WTC11 (cell line): ENCODE measurements around the gene PLXNB1. TPM values are rescaled to one million over a fixed set of nuclear protein-coding genes. Genes with fewer than 3 reads are reported as not detected.
"Not testable (repeated sequence)": the region's sequence is repeated elsewhere in the genome, so short reads cannot be mapped to it uniquely, and the experiment has no call there.

ENCODE experiments used
- ATAC-seq: fragments of 200-7000 bp; cut with Tn5 transposase; 2 replicates; pipeline ENCODE4 v1.10.0; 2021; ENCODE audit warnings: mild to moderate bottlenecking, moderate library complexity
- CTCF ChIA-PET: fragments of 300-600 bp; sonication (Branson Sonifier 250); formaldehyde crosslinking; loops from one replicate; lab custom pipeline; 2021; ENCODE audit warnings: antibody characterized with exemption; lab: Charles Lee
- POLR2A ChIA-PET: fragments of 350-600 bp; sonication (Branson Sonifier 250); formaldehyde crosslinking; loops from one replicate; lab custom pipeline; 2021; ENCODE audit warnings: antibody characterized with exemption; lab: Charles Lee
- DNase-seq: peaks from one replicate; pipeline ENCODE4 v3.0.0; 2021; ENCODE audit warnings: low spot score
- H3K27ac Mint-ChIP-seq: 2 replicates; pipeline ENCODE4 v1.8.0; 2021; ENCODE audit warnings: mixed read lengths
- H3K27me3 Mint-ChIP-seq: 2 replicates; pipeline ENCODE4 v1.8.0; 2021; ENCODE audit warnings: low read depth, mild to moderate bottlenecking, moderate library complexity, mixed read lengths
- H3K36me3 Mint-ChIP-seq: 2 replicates; pipeline ENCODE4 v1.8.0; 2021; ENCODE audit warnings: mixed read lengths
- H3K4me1 Mint-ChIP-seq: 2 replicates; pipeline ENCODE4 v1.8.0; 2022; ENCODE audit warnings: mixed read lengths
- H3K4me3 Mint-ChIP-seq: 2 replicates; pipeline ENCODE4 v1.8.0; 2021; ENCODE audit warnings: mild to moderate bottlenecking, moderate library complexity, mixed read lengths
- H3K9me3 Mint-ChIP-seq: 2 replicates; pipeline ENCODE4 v1.8.0; 2021; ENCODE audit warnings: mixed read lengths
- ARID4B ChIP-seq: sonication (generic); formaldehyde crosslinking; IDR thresholded peaks from 2 replicates; pipeline ENCODE4 v1.8.0; 2023; ENCODE audit warnings: missing genetic modification reagents, mild to moderate bottlenecking, borderline replicate concordance
- ETV6 ChIP-seq: sonication (generic); formaldehyde crosslinking; IDR thresholded peaks from 2 replicates; pipeline ENCODE4 v1.8.1; 2022; ENCODE audit warnings: mild to moderate bottlenecking, missing genetic modification reagents
- GTF2I ChIP-seq: fragments of 250-450 bp; sonication (Bioruptor Pico); conservative IDR thresholded peaks from 2 replicates; pipeline ENCODE4 v1.4.0; 2021; ENCODE audit warnings: mild to moderate bottlenecking
- HMGA2 ChIP-seq: fragments of 250-450 bp; sonication (Bioruptor Pico); IDR thresholded peaks from 2 replicates; pipeline ENCODE4 v1.4.0; 2021; ENCODE audit warnings: mild to moderate bottlenecking, moderate library complexity
- JUN ChIP-seq: sonication (generic); formaldehyde crosslinking; IDR thresholded peaks from 2 replicates; pipeline ENCODE4 v1.8.0; 2023; ENCODE audit warnings: mild to moderate bottlenecking, missing genetic modification reagents
- NFATC4 ChIP-seq: fragments of 250-450 bp; sonication (Bioruptor Pico); IDR thresholded peaks from 2 replicates; pipeline ENCODE4 v1.9.0; 2021; ENCODE audit warnings: mild to moderate bottlenecking
- NFE2L1 ChIP-seq: sonication (generic); formaldehyde crosslinking; IDR thresholded peaks from 2 replicates; pipeline ENCODE4 v1.8.1; 2023; ENCODE audit warnings: missing genetic modification reagents
- SMAD3 ChIP-seq: sonication (generic); formaldehyde crosslinking; IDR thresholded peaks from 2 replicates; pipeline ENCODE4 v1.8.0; 2022; ENCODE audit warnings: missing genetic modification reagents, mild to moderate bottlenecking, borderline replicate concordance
- TCF7 ChIP-seq: sonication (generic); formaldehyde crosslinking; IDR thresholded peaks from 2 replicates; pipeline ENCODE4 v1.8.0; 2022; ENCODE audit warnings: mild to moderate bottlenecking, low read depth, missing genetic modification reagents, moderate library complexity
- ZNF121 ChIP-seq: sonication (generic); formaldehyde crosslinking; IDR thresholded peaks from 2 replicates; pipeline ENCODE4 v1.8.0; 2023; ENCODE audit warnings: missing genetic modification reagents
- ZNF232 ChIP-seq: sonication (generic); formaldehyde crosslinking; IDR thresholded peaks from 2 replicates; pipeline ENCODE4 v1.8.0; 2022; ENCODE audit warnings: mild to moderate bottlenecking, missing genetic modification reagents
- ZNF423 ChIP-seq: fragments of 250-450 bp; sonication (Bioruptor Pico); IDR thresholded peaks from 2 replicates; pipeline ENCODE4 v2.1.2; 2022; ENCODE audit warnings: mild to moderate bottlenecking, moderate library complexity
- total RNA-seq: library from RNA; stranded (reverse); gene quantifications from 3 replicates; pipeline ENCODE4 v1.2.3, GENCODE V29; 2021
- TF ChIP-seq, protein P1 (sequence below): sonication (generic); formaldehyde crosslinking; IDR thresholded peaks from 2 replicates; pipeline ENCODE4 v1.8.0; 2022; ENCODE audit warnings: mild to moderate bottlenecking, missing genetic modification reagents
- TF ChIP-seq, protein P2 (sequence below): sonication (generic); formaldehyde crosslinking; IDR thresholded peaks from 2 replicates; pipeline ENCODE4 v1.8.1; 2023; ENCODE audit warnings: mild to moderate bottlenecking, missing genetic modification reagents, borderline replicate concordance
- TF ChIP-seq, protein P3 (sequence below): sonication (generic); formaldehyde crosslinking; IDR thresholded peaks from 2 replicates; pipeline ENCODE4 v1.8.0; 2023; ENCODE audit warnings: mild to moderate bottlenecking, missing genetic modification reagents

The PLXNB1 gene
- total RNA-seq, 1 experiment from 2014 or later, result 143 TPM

- TF ChIP-seq SMAD3 (CRISPR knock-in tag) (peak; percentile 54; the same call in 1 of the 2 replicates), NFATC4 (no peak), JUN (CRISPR knock-in tag) (no peak), ARID4B (CRISPR knock-in tag) (peak; percentile 45; the same call in 1 of the 2 replicates), TCF7 (CRISPR knock-in tag) (no peak), ZNF232 (CRISPR knock-in tag) (no peak), NFE2L1 (CRISPR knock-in tag) (peak; percentile 62), ZNF423 (CRISPR knock-in tag) (peak; percentile 29; the same call in 1 of the 2 replicates), ZNF121 (CRISPR knock-in tag) (0 out of 2 replicates have a peak, but pooled peaks have one; percentile 69), ETV6 (peak; percentile 91)
- TF ChIP-seq, protein P1, sequence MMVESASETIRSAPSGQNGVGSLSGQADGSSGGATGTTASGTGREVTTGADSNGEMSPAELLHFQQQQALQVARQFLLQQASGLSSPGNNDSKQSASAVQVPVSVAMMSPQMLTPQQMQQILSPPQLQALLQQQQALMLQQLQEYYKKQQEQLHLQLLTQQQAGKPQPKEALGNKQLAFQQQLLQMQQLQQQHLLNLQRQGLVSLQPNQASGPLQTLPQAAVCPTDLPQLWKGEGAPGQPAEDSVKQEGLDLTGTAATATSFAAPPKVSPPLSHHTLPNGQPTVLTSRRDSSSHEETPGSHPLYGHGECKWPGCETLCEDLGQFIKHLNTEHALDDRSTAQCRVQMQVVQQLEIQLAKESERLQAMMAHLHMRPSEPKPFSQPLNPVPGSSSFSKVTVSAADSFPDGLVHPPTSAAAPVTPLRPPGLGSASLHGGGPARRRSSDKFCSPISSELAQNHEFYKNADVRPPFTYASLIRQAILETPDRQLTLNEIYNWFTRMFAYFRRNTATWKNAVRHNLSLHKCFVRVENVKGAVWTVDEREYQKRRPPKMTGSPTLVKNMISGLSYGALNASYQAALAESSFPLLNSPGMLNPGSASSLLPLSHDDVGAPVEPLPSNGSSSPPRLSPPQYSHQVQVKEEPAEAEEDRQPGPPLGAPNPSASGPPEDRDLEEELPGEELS, result peak; percentile 80; the same call in 1 of the 2 replicates
- TF ChIP-seq, protein P2, sequence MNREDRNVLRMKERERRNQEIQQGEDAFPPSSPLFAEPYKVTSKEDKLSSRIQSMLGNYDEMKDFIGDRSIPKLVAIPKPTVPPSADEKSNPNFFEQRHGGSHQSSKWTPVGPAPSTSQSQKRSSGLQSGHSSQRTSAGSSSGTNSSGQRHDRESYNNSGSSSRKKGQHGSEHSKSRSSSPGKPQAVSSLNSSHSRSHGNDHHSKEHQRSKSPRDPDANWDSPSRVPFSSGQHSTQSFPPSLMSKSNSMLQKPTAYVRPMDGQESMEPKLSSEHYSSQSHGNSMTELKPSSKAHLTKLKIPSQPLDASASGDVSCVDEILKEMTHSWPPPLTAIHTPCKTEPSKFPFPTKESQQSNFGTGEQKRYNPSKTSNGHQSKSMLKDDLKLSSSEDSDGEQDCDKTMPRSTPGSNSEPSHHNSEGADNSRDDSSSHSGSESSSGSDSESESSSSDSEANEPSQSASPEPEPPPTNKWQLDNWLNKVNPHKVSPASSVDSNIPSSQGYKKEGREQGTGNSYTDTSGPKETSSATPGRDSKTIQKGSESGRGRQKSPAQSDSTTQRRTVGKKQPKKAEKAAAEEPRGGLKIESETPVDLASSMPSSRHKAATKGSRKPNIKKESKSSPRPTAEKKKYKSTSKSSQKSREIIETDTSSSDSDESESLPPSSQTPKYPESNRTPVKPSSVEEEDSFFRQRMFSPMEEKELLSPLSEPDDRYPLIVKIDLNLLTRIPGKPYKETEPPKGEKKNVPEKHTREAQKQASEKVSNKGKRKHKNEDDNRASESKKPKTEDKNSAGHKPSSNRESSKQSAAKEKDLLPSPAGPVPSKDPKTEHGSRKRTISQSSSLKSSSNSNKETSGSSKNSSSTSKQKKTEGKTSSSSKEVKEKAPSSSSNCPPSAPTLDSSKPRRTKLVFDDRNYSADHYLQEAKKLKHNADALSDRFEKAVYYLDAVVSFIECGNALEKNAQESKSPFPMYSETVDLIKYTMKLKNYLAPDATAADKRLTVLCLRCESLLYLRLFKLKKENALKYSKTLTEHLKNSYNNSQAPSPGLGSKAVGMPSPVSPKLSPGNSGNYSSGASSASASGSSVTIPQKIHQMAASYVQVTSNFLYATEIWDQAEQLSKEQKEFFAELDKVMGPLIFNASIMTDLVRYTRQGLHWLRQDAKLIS (CRISPR knock-in tag), result no peak
- TF ChIP-seq, protein P3, sequence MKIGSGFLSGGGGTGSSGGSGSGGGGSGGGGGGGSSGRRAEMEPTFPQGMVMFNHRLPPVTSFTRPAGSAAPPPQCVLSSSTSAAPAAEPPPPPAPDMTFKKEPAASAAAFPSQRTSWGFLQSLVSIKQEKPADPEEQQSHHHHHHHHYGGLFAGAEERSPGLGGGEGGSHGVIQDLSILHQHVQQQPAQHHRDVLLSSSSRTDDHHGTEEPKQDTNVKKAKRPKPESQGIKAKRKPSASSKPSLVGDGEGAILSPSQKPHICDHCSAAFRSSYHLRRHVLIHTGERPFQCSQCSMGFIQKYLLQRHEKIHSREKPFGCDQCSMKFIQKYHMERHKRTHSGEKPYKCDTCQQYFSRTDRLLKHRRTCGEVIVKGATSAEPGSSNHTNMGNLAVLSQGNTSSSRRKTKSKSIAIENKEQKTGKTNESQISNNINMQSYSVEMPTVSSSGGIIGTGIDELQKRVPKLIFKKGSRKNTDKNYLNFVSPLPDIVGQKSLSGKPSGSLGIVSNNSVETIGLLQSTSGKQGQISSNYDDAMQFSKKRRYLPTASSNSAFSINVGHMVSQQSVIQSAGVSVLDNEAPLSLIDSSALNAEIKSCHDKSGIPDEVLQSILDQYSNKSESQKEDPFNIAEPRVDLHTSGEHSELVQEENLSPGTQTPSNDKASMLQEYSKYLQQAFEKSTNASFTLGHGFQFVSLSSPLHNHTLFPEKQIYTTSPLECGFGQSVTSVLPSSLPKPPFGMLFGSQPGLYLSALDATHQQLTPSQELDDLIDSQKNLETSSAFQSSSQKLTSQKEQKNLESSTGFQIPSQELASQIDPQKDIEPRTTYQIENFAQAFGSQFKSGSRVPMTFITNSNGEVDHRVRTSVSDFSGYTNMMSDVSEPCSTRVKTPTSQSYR (CRISPR knock-in tag), result peak; percentile 99
Measured at GRCh38 chr3:48474619-48475018, 44.7 kb upstream of the PLXNB1 start (continued).

- H3K4me3 Mint-ChIP-seq, H3K9me3 Mint-ChIP-seq, ATAC-seq, H3K36me3 Mint-ChIP-seq, H3K27ac Mint-ChIP-seq, H3K27me3 Mint-ChIP-seq, DNase-seq: not testable (repeated sequence)
- ChIA-PET POLR2A (interaction anchor here (0.6 to 3.3 kb wide), 13 partner anchors 27 to 286 kb away, joined by 3 to 21 read pairs (median 4); partner anchors contain the start of genes ATRIP, CCDC51, CDC25A and PFKFB4), CTCF (interaction anchor here (0.7 to 6.3 kb wide), 38 partner anchors 8 to 1197 kb away, joined by 3 to 168 read pairs (median 4); partner anchors contain the start of genes ATRIP, CCDC51, PFKFB4 and SHISA5)
- TF ChIP-seq HMGA2 (CRISPR knock-in tag) (0 out of 2 replicates have a peak, but pooled peaks have one; percentile 34), GTF2I (CRISPR knock-in tag) (peak; percentile 85), ZNF121 (CRISPR knock-in tag) (peak; percentile 92)
- H3K4me1 Mint-ChIP-seq, result peaks cover 38% of the 10 kb centered on the region
Measured at GRCh38 chr3:48474031-48474430, 44.1 kb upstream of the PLXNB1 start.
